Upper lobe of left lung (tissue), 4 donors: Measurements from ENCODE around the gene OXSR1.
"Not testable (repeated sequence)": the region's sequence is repeated elsewhere in the genome, so short reads cannot be mapped to it uniquely, and the experiment has no call there.

ENCODE experiments used
- EP300 ChIP-seq, 4 donors: sonication (generic); formaldehyde crosslinking; IDR thresholded peaks; one replicate each; pipeline ENCODE4 v1.5.1; 2017; ENCODE audit warnings: antibody characterized with exemption in 4 of 4, control low read depth in 2 of 4
- POLR2A ChIP-seq, 4 donors: fragments of 450-650 bp; IDR thresholded peaks; one replicate each; pipeline ENCODE4 v1.5.1; 2016 to 2017; ENCODE audit warnings: antibody characterized with exemption in 4 of 4, mild to moderate bottlenecking in 2 of 4
- POLR2AphosphoS5 ChIP-seq, 2 donors: sonication (generic); formaldehyde crosslinking; IDR thresholded peaks; one replicate each; pipeline ENCODE4 v1.5.1; 2017; ENCODE audit warnings: antibody characterized with exemption in 2 of 2
- TF ChIP-seq, protein P1 (sequence below), 6 experiments: fragments of 450-650 bp in 4 of 6; fragments of 200-600 bp in 2 of 6; sonication (generic) in 2 of 6; IDR thresholded peaks; one replicate each; pipeline ENCODE4 v1.5.1; 2016 to 2019; ENCODE audit warnings: antibody characterized with exemption in 6 of 6

DNA sequence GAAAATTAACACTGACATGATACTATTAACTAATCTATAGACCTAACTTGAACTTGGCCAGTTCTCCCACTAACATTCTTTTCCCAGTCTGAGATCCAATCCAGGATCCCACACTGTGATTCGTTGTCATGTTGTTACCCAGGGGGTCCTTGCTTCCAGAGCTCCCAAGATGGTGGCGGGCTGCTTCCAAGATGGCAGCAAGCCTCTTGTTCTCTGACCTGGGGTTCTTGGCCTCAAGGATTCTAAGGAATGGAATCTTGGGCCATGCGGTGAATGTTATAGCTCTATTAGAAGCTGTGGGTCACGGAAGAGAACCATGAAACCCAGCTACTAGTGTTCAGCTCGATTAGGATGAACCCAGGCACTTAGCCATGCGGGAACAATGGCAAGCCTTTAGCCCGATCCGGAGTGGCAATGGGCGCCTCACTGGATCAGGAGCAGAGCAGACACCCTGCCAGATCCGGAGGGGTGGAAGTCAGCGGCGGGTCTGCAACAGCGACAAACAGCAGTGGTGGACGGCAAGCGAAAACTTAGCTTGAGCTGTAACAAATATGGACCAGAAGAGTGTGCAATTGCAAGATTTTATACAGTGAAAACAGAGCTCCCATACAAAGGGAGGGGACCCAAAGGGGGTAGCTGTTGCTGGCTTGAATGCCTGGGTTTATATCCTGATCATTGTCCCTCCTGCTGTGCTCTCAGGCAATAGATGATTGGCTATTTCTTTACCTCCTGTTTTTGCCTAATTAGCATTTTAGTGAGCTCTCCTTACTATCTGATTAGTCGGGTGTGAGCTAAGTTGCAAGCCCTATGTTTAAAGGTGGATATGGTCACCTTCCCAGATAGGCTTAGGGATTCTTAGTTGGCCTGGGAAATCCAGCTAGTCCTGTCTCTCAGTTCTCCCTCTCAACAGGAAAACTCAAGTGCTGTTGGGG, 124.2 kb downstream of the OXSR1 start:
- TF ChIP-seq, protein P1, sequence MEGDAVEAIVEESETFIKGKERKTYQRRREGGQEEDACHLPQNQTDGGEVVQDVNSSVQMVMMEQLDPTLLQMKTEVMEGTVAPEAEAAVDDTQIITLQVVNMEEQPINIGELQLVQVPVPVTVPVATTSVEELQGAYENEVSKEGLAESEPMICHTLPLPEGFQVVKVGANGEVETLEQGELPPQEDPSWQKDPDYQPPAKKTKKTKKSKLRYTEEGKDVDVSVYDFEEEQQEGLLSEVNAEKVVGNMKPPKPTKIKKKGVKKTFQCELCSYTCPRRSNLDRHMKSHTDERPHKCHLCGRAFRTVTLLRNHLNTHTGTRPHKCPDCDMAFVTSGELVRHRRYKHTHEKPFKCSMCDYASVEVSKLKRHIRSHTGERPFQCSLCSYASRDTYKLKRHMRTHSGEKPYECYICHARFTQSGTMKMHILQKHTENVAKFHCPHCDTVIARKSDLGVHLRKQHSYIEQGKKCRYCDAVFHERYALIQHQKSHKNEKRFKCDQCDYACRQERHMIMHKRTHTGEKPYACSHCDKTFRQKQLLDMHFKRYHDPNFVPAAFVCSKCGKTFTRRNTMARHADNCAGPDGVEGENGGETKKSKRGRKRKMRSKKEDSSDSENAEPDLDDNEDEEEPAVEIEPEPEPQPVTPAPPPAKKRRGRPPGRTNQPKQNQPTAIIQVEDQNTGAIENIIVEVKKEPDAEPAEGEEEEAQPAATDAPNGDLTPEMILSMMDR (IDR thresholded peaks at IDR 0.05), result not testable (repeated sequence)
- not testable (repeated sequence) for TF ChIP-seq POLR2AphosphoS5, POLR2A, EP300 (IDR thresholded peaks at IDR 0.05)
